GM12878 (cell line): Measurements from ENCODE around the gene PXT1. TPM values are rescaled to one million over a fixed set of nuclear protein-coding genes. Genes with fewer than 3 reads are reported as not detected.
A peak's percentile ranks its signal among the peaks of the same experiment; 100 is the strongest.

Experiments used
- ATF7 ChIP-seq: fragments of 450-650 bp; IDR thresholded peaks from 2 replicates; pipeline ENCODE4 v1.6.1; 2016; ENCODE audit warnings: low read depth, mild to moderate bottlenecking
- BCL3 ChIP-seq: IDR thresholded peaks from 2 replicates; pipeline ENCODE4 v1.6.1; 2011; ENCODE audit warnings: borderline replicate concordance, low read depth, mild to moderate bottlenecking, moderate library complexity, low read length; ENCODE audit not compliant: insufficient read depth, poor library complexity, severe bottlenecking
- CBFB ChIP-seq: IDR thresholded peaks from 2 replicates; pipeline ENCODE4 v1.6.1; 2016; ENCODE audit warnings: antibody characterized with exemption, low read depth
- CEBPB ChIP-seq, 2 experiments: fragments of 150-350 bp in 1 of 2; IDR thresholded peaks; 2 replicates each; pipeline ENCODE4 v1.6.1; 2012 to 2014; ENCODE audit warnings: low read depth in 2 of 2, low read length in 2 of 2, borderline replicate concordance in 1 of 2, inconsistent platforms in 1 of 2
- CHD1 ChIP-seq: IDR thresholded peaks from 2 replicates; pipeline ENCODE4 v1.6.1; 2012; ENCODE audit warnings: low read depth, low read length, improper control_type of control experiment
- CHD2 ChIP-seq: IDR thresholded peaks from 2 replicates; pipeline ENCODE4 v1.6.1; 2011; ENCODE audit warnings: low read depth, low read length, improper control_type of control experiment, borderline replicate concordance
- ESRRA ChIP-seq: IDR thresholded peaks from 2 replicates; pipeline ENCODE4 v1.6.1; 2012; ENCODE audit warnings: mild to moderate bottlenecking, low read length, improper control_type of control experiment
- GABPA ChIP-seq: IDR thresholded peaks from 2 replicates; pipeline ENCODE4 v1.6.1; 2014; ENCODE audit warnings: antibody characterized with exemption, low read depth, mild to moderate bottlenecking, inconsistent platforms
- HCFC1 ChIP-seq: fragments of 150-350 bp; IDR thresholded peaks from 2 replicates; pipeline ENCODE4 v1.6.1; 2014; ENCODE audit warnings: low read length
- HDAC2 ChIP-seq: fragments of 200-600 bp; sonication (generic); IDR thresholded peaks from 2 replicates; pipeline ENCODE4 v1.6.1; 2017
- MEF2B ChIP-seq: fragments of 450-650 bp; IDR thresholded peaks from 2 replicates; pipeline ENCODE4 v1.6.1; 2018; ENCODE audit warnings: mild to moderate bottlenecking, moderate library complexity; ENCODE audit not compliant: partially characterized antibody, poor library complexity, severe bottlenecking
- MXI1 ChIP-seq: fragments of 150-350 bp; IDR thresholded peaks from 2 replicates; pipeline ENCODE4 v1.6.1; 2011; ENCODE audit warnings: low read depth, mild to moderate bottlenecking, inconsistent platforms, low read length, improper control_type of control experiment
- NR2C1 ChIP-seq: fragments of 450-650 bp; IDR thresholded peaks from 2 replicates; pipeline ENCODE4 v1.6.1; 2017; ENCODE audit warnings: antibody characterized with exemption, mild to moderate bottlenecking, moderate library complexity
- POLR2A ChIP-seq: IDR thresholded peaks from 2 replicates; pipeline ENCODE4 v1.6.1; 2011; ENCODE audit warnings: low read depth, mild to moderate bottlenecking, low read length
- POLR2AphosphoS2 ChIP-seq: IDR thresholded peaks from 2 replicates; pipeline ENCODE4 v1.6.1; 2011; ENCODE audit warnings: low read depth, mild to moderate bottlenecking, low read length, improper control_type of control experiment, moderate library complexity
- RELB ChIP-seq: fragments of 450-650 bp; IDR thresholded peaks from 2 replicates; pipeline ENCODE4 v1.6.1; 2017; ENCODE audit warnings: low read depth, mild to moderate bottlenecking, moderate library complexity
- SIX5 ChIP-seq: IDR thresholded peaks from 2 replicates; pipeline ENCODE4 v1.6.1; 2011; ENCODE audit warnings: mild to moderate bottlenecking, low read depth, low read length, moderate library complexity; ENCODE audit not compliant: severe bottlenecking
- SMC3 ChIP-seq: IDR thresholded peaks from 2 replicates; pipeline ENCODE4 v1.6.1; 2011; ENCODE audit warnings: low read length, improper control_type of control experiment, borderline replicate concordance
- SPI1 ChIP-seq: IDR thresholded peaks from 2 replicates; pipeline ENCODE4 v1.6.1; 2011; ENCODE audit warnings: low read depth, mild to moderate bottlenecking, low read length, moderate library complexity, borderline replicate concordance; ENCODE audit not compliant: insufficient read depth
- SREBF1 ChIP-seq: IDR thresholded peaks from 2 replicates; pipeline ENCODE4 v1.6.1; 2012; ENCODE audit warnings: mild to moderate bottlenecking, low read length
- TBL1XR1 ChIP-seq: IDR thresholded peaks from 2 replicates; pipeline ENCODE4 v1.6.1; 2012; ENCODE audit warnings: low read depth, low read length, improper control_type of control experiment
- TCF3 ChIP-seq: IDR thresholded peaks from 2 replicates; pipeline ENCODE4 v1.6.1; 2012; ENCODE audit warnings: low read depth, mild to moderate bottlenecking, low read length, borderline replicate concordance; ENCODE audit not compliant: insufficient read depth
- ZNF687 ChIP-seq: fragments of 450-650 bp; IDR thresholded peaks from 2 replicates; pipeline ENCODE4 v1.6.1; 2017; ENCODE audit warnings: mild to moderate bottlenecking, moderate library complexity
- polyA plus RNA-seq, 11 experiments: library from polyadenylated mRNA; depleted of rRNA in 4 of 11; unstranded in 6 of 11; stranded (reverse) in 5 of 11; fragments of >200 nt; fragmentation: Nextera tagmentation in 4 of 11; fragmentation: Illumina TruSeq in 1 of 11; extraction: Ambion mirVana in 4 of 11; extraction: Trizol in 1 of 11; gene quantifications; 1 replicate in 1 of 11; 2 replicates in 10 of 11; pipeline versions ENCODE4 v1.2.1 to v1.2.3, GENCODE V29; 2011 to 2016; ENCODE audit warnings: inconsistent platforms in 2 of 11, missing spikeins in 2 of 11, low read depth in 1 of 11
- total RNA-seq, 4 experiments: library from RNA; depleted of rRNA in 3 of 4; stranded (reverse); fragments of >200 nt in 3 of 4; fragmentation: Illumina TruSeq in 1 of 4; extraction: Trizol in 1 of 4; gene quantifications; 2 replicates each; pipeline versions ENCODE4 v1.2.1 to v1.2.3, GENCODE V29; 2013 to 2021
- TF ChIP-seq, protein P1 (sequence below): fragments of 150-350 bp; IDR thresholded peaks from 2 replicates; pipeline ENCODE4 v1.6.1; 2014; ENCODE audit warnings: mild to moderate bottlenecking, low read depth, low read length

PXT1 gene
- total and polyA plus RNA-seq, 10 of the 15 experiments (the other 5 are each of a cell fraction or from before 2014, with no cell fraction given): 0.27 to 2.9 (median 0.50) TPM

- no peak for TF ChIP-seq CEBPB (IDR thresholded peaks at IDR 0.05; ENCODE audit: borderline replicate concordance in 1 of 2, low read depth in 2 of 2, low read length in 2 of 2)
- peak; percentile 88 for TF ChIP-seq RELB
- no peak for TF ChIP-seq HDAC2
- no peak for TF ChIP-seq ZNF687
- no peak for TF ChIP-seq POLR2A
- TF ChIP-seq, protein P1, sequence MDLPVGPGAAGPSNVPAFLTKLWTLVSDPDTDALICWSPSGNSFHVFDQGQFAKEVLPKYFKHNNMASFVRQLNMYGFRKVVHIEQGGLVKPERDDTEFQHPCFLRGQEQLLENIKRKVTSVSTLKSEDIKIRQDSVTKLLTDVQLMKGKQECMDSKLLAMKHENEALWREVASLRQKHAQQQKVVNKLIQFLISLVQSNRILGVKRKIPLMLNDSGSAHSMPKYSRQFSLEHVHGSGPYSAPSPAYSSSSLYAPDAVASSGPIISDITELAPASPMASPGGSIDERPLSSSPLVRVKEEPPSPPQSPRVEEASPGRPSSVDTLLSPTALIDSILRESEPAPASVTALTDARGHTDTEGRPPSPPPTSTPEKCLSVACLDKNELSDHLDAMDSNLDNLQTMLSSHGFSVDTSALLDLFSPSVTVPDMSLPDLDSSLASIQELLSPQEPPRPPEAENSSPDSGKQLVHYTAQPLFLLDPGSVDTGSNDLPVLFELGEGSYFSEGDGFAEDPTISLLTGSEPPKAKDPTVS: no peak
- no peak for TF ChIP-seq CHD2
- no peak for TF ChIP-seq TCF3
- TF ChIP-seq GABPA: 0 out of 2 replicates have a peak, but pooled peaks have one; percentile 14
- no peak for TF ChIP-seq ESRRA
- peak; percentile 88 for TF ChIP-seq MEF2B
- no peak for TF ChIP-seq SMC3
- TF ChIP-seq SIX5: no peak
- peak; percentile 63; the same call in 1 of the 2 replicates for TF ChIP-seq TBL1XR1
- peak; percentile 83; the same call in 1 of the 2 replicates for TF ChIP-seq CBFB
- no peak for TF ChIP-seq NR2C1
- TF ChIP-seq CHD1: no peak
- TF ChIP-seq SPI1: no peak
- no peak for TF ChIP-seq HCFC1
- no peak for TF ChIP-seq MXI1
- no peak for TF ChIP-seq SREBF1
- TF ChIP-seq BCL3: no peak
- no peak for TF ChIP-seq POLR2AphosphoS2
- TF ChIP-seq ATF7: no peak
These were observed 10.4 kb downstream of the PXT1 start (continued) for GRCh38 chr6:36432151-36432671.
